Neuronal stem cell (in vitro differentiated cells): ENCODE data around the gene MTPN.
A peak's percentile ranks its signal among the peaks of the same experiment; 100 is the strongest.

Experiments used
- DNase-seq: peaks from one replicate; pipeline ENCODE4 v3.0.0-alpha.2; 2013; ENCODE audit warnings: low spot score
- H2AFZ ChIP-seq: one replicate; pipeline ENCODE4 v1.6.1; 2013; ENCODE audit warnings: mild to moderate bottlenecking, low read length, inconsistent platforms
- H2AK5ac ChIP-seq: 2 replicates; pipeline ENCODE4 v1.6.1; 2013; ENCODE audit warnings: low read depth, mild to moderate bottlenecking, inconsistent platforms, low read length, moderate library complexity, mixed read lengths
- H2BK120ac ChIP-seq: 2 replicates; pipeline ENCODE4 v1.6.1; 2013; ENCODE audit warnings: low read depth, mild to moderate bottlenecking, inconsistent platforms, low read length, moderate library complexity, mixed read lengths
- H2BK12ac ChIP-seq: one replicate; pipeline ENCODE4 v1.6.1; 2013; ENCODE audit warnings: low read length, inconsistent platforms
- H2BK15ac ChIP-seq: 2 replicates; pipeline ENCODE4 v1.6.1; 2013; ENCODE audit warnings: mild to moderate bottlenecking, low read length, inconsistent platforms, mixed read lengths
- H2BK5ac ChIP-seq: one replicate; pipeline ENCODE4 v1.6.1; 2013; ENCODE audit warnings: inconsistent platforms, mild to moderate bottlenecking, low read length, moderate library complexity
- H3K14ac ChIP-seq: one replicate; pipeline ENCODE4 v1.6.1; 2013; ENCODE audit warnings: low read length, inconsistent platforms
- H3K18ac ChIP-seq: 2 replicates; pipeline ENCODE4 v1.6.1; 2013; ENCODE audit warnings: low read length, inconsistent platforms
- H3K23ac ChIP-seq: 2 replicates; pipeline ENCODE4 v1.6.1; 2013; ENCODE audit warnings: low read depth, mild to moderate bottlenecking, mixed read lengths, low read length, inconsistent platforms; ENCODE audit not compliant: poor library complexity
- H3K27ac ChIP-seq: replicated peaks from 3 replicates; pipeline ENCODE4 v1.5.1; 2013; ENCODE audit warnings: low read length, inconsistent platforms
- H3K27me3 ChIP-seq, 3 experiments: 2 replicates each; pipeline ENCODE4 v1.6.1; 2013; ENCODE audit warnings: low read length in 3 of 3, mild to moderate bottlenecking in 2 of 3, inconsistent platforms in 1 of 3, low read depth in 1 of 3, mixed read lengths in 1 of 3, moderate library complexity in 1 of 3; ENCODE audit not compliant: control insufficient read depth in 3 of 3, insufficient read depth in 3 of 3
- H3K36me3 ChIP-seq, 2 donors: replicated peaks in 1 of 2; 2 replicates each; pipeline ENCODE4 v1.6.1; 2013; ENCODE audit warnings: low read length in 2 of 2; ENCODE audit not compliant: control insufficient read depth in 2 of 2, insufficient read depth in 2 of 2
- H3K4ac ChIP-seq: 2 replicates; pipeline ENCODE4 v1.6.1; 2013; ENCODE audit warnings: inconsistent platforms, mild to moderate bottlenecking, low read length, moderate library complexity
- H3K4me1 ChIP-seq, 2 donors: 1 replicate in 1 of 2; 2 replicates in 1 of 2; pipeline ENCODE4 v1.6.1; 2013; ENCODE audit warnings: low read length in 2 of 2, low read depth in 1 of 2; ENCODE audit not compliant: control insufficient read depth in 2 of 2, insufficient read depth in 1 of 2
- H3K4me2 ChIP-seq: one replicate; pipeline ENCODE4 v1.6.1; 2013; ENCODE audit warnings: mild to moderate bottlenecking, low read length, inconsistent platforms; ENCODE audit not compliant: insufficient read depth, poor library complexity, severe bottlenecking
- H3K4me3 ChIP-seq, 2 donors: 2 replicates each; pipeline ENCODE4 v1.5.1; 2013; ENCODE audit warnings: low read length in 2 of 2, mild to moderate bottlenecking in 2 of 2, inconsistent platforms in 1 of 2, moderate library complexity in 1 of 2
- H3K79me1 ChIP-seq: one replicate; pipeline ENCODE4 v1.6.1; 2013; ENCODE audit warnings: low read depth, mild to moderate bottlenecking, inconsistent platforms, low read length, moderate library complexity
- H3K9ac ChIP-seq: one replicate; pipeline ENCODE4 v1.6.1; 2013; ENCODE audit warnings: mild to moderate bottlenecking, low read depth, low read length, inconsistent platforms; ENCODE audit not compliant: poor library complexity
- H3K9me3 ChIP-seq, 2 donors: replicated peaks in 1 of 2; 2 replicates each; pipeline versions ENCODE3 to v1.6.1; 2013; ENCODE audit warnings: low read length in 2 of 2, mild to moderate bottlenecking in 2 of 2, inconsistent platforms in 1 of 2, low read depth in 1 of 2, mixed read lengths in 1 of 2, moderate library complexity in 1 of 2; ENCODE audit not compliant: control insufficient read depth in 2 of 2, insufficient read depth in 1 of 2
- H4K8ac ChIP-seq: one replicate; pipeline ENCODE4 v1.6.1; 2013; ENCODE audit warnings: low read depth, mild to moderate bottlenecking, inconsistent platforms, low read length, moderate library complexity
- H4K91ac ChIP-seq: one replicate; pipeline ENCODE4 v1.6.1; 2013; ENCODE audit warnings: low read length, low read depth, mild to moderate bottlenecking, inconsistent platforms; ENCODE audit not compliant: poor library complexity
- WGBS, 2 donors: extraction: QIAGEN DNeasy Blood & Tissue Kit; methylation state at CpG; one replicate each; pipeline ENCODE4 v1.1.7; 2013; ENCODE audit warnings: missing lambda C conversion rate in 2 of 2, mixed read lengths in 1 of 2; ENCODE audit not compliant: insufficient read length in 2 of 2, insufficient replicate concordance in 1 of 2; ENCODE audit errors: extremely low coverage in 2 of 2; 5-methylcytosine and 5-hydroxymethylcytosine counted together

Gene MTPN

GRCh38 chr7:135994466-135995205 is 17.5 kb upstream of the MTPN start:
- H3K14ac ChIP-seq, result no peak overlapping the region
- H2BK15ac ChIP-seq, result no peak overlapping the region
- H3K4me3 ChIP-seq, result no peak overlapping the region
- no peaks in the 10 kb centered on the region for H3K36me3 ChIP-seq
- no peak overlapping the region for H3K27ac ChIP-seq
- H3K23ac ChIP-seq, result no peak overlapping the region
- no peaks in the 10 kb centered on the region for H3K79me1 ChIP-seq
- H3K9me3 ChIP-seq, result no peaks in the 10 kb centered on the region
- no peak overlapping the region for H3K9ac ChIP-seq
- DNase-seq, result no peak
- no peak overlapping the region for H2BK12ac ChIP-seq
- no peak overlapping the region for H2BK5ac ChIP-seq
- no CpG with 5 or more reads among the region's 6 CpGs for WGBS, 2 donors
- H4K8ac ChIP-seq, result no peak overlapping the region
- H2BK120ac ChIP-seq, result no peak overlapping the region
- no peak overlapping the region for H4K91ac ChIP-seq
- H3K4ac ChIP-seq, result no peak overlapping the region
- no peak overlapping the region for H3K4me2 ChIP-seq
- H3K4me1 ChIP-seq, result no peaks in the 10 kb centered on the region
- H3K27me3 ChIP-seq, result peaks cover 0 to 8% (median 0%) of the 10 kb centered on the region in 3 experiments
- H2AFZ ChIP-seq, result peak overlapping the region; percentile 29
- H2AK5ac ChIP-seq, result no peak overlapping the region
- no peak overlapping the region for H3K18ac ChIP-seq

GRCh38 chr7:135993950-135994349 is 16.8 kb upstream of the MTPN start:
- H3K27ac ChIP-seq, result no peak overlapping the region
- peaks cover 0 to 4% (median 0%) of the 10 kb centered on the region in 3 experiments for H3K27me3 ChIP-seq
- no peak overlapping the region for H3K4ac ChIP-seq
- WGBS, 2 donors, result no CpG with 5 or more reads among the region's 3 CpGs
- H4K8ac ChIP-seq, result no peak overlapping the region
- no peak overlapping the region for H2BK120ac ChIP-seq
- H3K4me2 ChIP-seq, result no peak overlapping the region
- no peak overlapping the region for H2BK15ac ChIP-seq
- no peak overlapping the region for H2AFZ ChIP-seq
- DNase-seq, result no peak
- H3K79me1 ChIP-seq, result no peaks in the 10 kb centered on the region
- peak overlapping the region in 1 of 2 donors; percentile 29 for H3K4me3 ChIP-seq
- H4K91ac ChIP-seq, result no peak overlapping the region
- no peak overlapping the region for H3K18ac ChIP-seq
- H3K9me3 ChIP-seq, result no peaks in the 10 kb centered on the region
- H3K14ac ChIP-seq, result no peak overlapping the region
- H3K36me3 ChIP-seq, result no peaks in the 10 kb centered on the region
- no peak overlapping the region for H3K23ac ChIP-seq
- no peak overlapping the region for H2BK5ac ChIP-seq
- no peak overlapping the region for H2AK5ac ChIP-seq
- H3K4me1 ChIP-seq, result no peaks in the 10 kb centered on the region
- no peak overlapping the region for H3K9ac ChIP-seq
- H2BK12ac ChIP-seq, result no peak overlapping the region

GRCh38 chr7:135991906-135992305 is 14.7 kb upstream of the MTPN start:
- Histone ChIP-seq H2AFZ (no peak overlapping the region), H3K23ac (no peak overlapping the region), H2AK5ac (no peak overlapping the region), H2BK5ac (no peak overlapping the region), H3K27me3 (peaks cover 0 to 4% (median 0%) of the 10 kb centered on the region in 3 experiments), H3K9ac (no peak overlapping the region), H2BK12ac (no peak overlapping the region), H3K36me3 (no peaks in the 10 kb centered on the region), H3K9me3 (no peaks in the 10 kb centered on the region), H3K4me3 (no peak overlapping the region), H4K91ac (no peak overlapping the region), H3K79me1 (no peaks in the 10 kb centered on the region), H3K4me1 (no peaks in the 10 kb centered on the region), H3K27ac (no peak overlapping the region), H3K4me2 (no peak overlapping the region), H3K14ac (no peak overlapping the region), H2BK120ac (no peak overlapping the region), H3K18ac (no peak overlapping the region), H4K8ac (no peak overlapping the region), H2BK15ac (no peak overlapping the region), H3K4ac (no peak overlapping the region)
- no CpG with 5 or more reads among the region's 2 CpGs for WGBS, 2 donors
- no peak for DNase-seq

- no peak overlapping the region for H3K14ac ChIP-seq
- peaks cover 0 to 4% (median 0%) of the 10 kb centered on the region in 3 experiments for H3K27me3 ChIP-seq
- H3K27ac ChIP-seq, result no peak overlapping the region
- H3K23ac ChIP-seq, result no peak overlapping the region
- no peak overlapping the region for H2BK15ac ChIP-seq
- no peak overlapping the region for H4K8ac ChIP-seq
- no peak overlapping the region for H3K9ac ChIP-seq
- H2BK120ac ChIP-seq, result no peak overlapping the region
- no peak overlapping the region for H2BK12ac ChIP-seq
- no peak overlapping the region for H2AFZ ChIP-seq
- no peaks in the 10 kb centered on the region for H3K4me1 ChIP-seq
- no peaks in the 10 kb centered on the region for H3K36me3 ChIP-seq
- no peak overlapping the region for H3K4me2 ChIP-seq
- no peaks in the 10 kb centered on the region for H3K9me3 ChIP-seq
- no peak overlapping the region for H3K4ac ChIP-seq
- H2AK5ac ChIP-seq, result no peak overlapping the region
- no peak overlapping the region for H2BK5ac ChIP-seq
- H4K91ac ChIP-seq, result no peak overlapping the region
- no peak for DNase-seq
- no peak overlapping the region for H3K4me3 ChIP-seq
- H3K79me1 ChIP-seq, result no peaks in the 10 kb centered on the region
- WGBS, 2 donors, result no CpG with 5 or more reads among the region's 6 CpGs
- no peak overlapping the region for H3K18ac ChIP-seq
These were observed 14.2 kb upstream of the MTPN start for GRCh38 chr7:135991322-135991721.
